Activated CD4-positive, alpha-beta T cell treated with anti-CD3 and anti-CD28 coated beads for 1 hour (primary cell): ENCODE results near the gene HS6ST1.
A peak's percentile ranks its signal among the peaks of the same experiment; 100 is the strongest.

ENCODE experiments used
- DNase-seq: peaks from one replicate; pipeline ENCODE4 v3.0.0-alpha.2; 2020

HS6ST1 gene, protein sequence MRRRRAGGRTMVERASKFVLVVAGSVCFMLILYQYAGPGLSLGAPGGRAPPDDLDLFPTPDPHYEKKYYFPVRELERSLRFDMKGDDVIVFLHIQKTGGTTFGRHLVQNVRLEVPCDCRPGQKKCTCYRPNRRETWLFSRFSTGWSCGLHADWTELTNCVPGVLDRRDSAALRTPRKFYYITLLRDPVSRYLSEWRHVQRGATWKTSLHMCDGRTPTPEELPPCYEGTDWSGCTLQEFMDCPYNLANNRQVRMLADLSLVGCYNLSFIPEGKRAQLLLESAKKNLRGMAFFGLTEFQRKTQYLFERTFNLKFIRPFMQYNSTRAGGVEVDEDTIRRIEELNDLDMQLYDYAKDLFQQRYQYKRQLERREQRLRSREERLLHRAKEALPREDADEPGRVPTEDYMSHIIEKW

DNA sequence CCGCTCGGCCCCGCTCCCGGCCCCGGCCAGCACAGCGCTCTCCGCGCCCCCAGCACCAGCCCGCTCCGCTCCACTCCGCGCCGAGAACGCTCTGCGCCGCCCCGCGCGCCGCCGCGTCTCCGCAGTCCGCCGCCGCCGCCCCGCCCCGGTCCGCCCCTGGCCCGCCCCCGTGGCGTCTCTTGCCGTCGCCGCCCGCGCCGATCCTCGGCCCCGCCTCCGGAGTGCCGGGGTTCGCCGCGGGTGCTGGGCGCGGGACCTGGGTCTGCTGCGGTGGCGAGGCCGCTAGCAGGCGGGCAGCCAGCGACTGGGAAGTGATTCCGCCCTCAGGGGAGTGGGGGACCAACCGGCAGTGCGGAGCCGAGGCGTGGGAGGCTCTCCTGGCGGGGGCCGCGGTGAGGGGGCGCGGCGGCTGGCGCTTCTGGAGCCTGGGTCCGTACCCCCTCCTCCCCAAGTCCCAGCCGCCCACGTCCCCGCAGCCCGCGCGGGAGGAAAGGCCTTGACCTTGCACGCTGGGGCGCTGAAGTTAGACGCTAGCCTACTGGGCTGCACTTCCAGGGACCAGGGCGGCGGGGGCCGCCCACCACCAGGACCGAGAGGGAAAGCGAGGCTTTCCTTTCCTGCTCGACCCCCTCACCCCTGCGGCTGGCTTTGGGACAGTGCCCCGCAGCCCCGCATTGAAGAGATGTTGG is at the start of gene HS6ST1:
Gene HS6ST1, minus strand, starts transcription at position 93 of the 689 bp plus-strand sequence. CDS start 305 bp downstream, outside the sequence.
- DNase-seq = peak; percentile 81

GRCh38 chr2:128367601-128368359 is 49.1 kb upstream of the HS6ST1 start:
- DNase-seq = no peak

- DNase-seq = no peak
Measured at GRCh38 chr2:128366713-128367511, 48.2 kb upstream of the HS6ST1 start.

GRCh38 chr2:128365217-128365905 is 46.7 kb upstream of the HS6ST1 start:
- no peak for DNase-seq

DNA sequence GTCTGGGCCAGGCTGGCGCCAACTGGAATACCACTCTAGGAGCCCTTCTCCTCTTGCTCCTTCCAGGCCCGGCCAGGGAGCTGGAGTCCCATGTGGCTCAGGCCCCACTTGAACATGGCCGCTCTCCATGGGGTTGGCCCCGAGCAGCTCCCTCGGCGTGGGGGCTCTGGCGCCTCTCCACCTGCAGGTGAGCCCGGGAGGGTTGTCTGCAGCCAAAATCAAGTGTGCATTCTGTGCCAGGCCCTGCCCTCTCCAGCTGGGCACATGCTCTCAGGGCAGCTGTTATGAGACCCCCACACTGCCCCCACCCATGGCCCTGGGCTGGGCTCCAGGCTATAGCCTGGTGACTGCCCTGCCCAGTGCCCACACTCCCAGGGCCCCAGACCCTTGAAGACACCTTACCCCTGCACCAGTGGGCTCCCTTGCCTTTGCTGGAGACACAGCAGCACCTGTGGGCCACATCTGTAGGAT is 45.8 kb upstream of the HS6ST1 start:
- no peak for DNase-seq

GRCh38 chr2:128363934-128364361 is 45.3 kb upstream of the HS6ST1 start:
- DNase-seq = no peak

DNA sequence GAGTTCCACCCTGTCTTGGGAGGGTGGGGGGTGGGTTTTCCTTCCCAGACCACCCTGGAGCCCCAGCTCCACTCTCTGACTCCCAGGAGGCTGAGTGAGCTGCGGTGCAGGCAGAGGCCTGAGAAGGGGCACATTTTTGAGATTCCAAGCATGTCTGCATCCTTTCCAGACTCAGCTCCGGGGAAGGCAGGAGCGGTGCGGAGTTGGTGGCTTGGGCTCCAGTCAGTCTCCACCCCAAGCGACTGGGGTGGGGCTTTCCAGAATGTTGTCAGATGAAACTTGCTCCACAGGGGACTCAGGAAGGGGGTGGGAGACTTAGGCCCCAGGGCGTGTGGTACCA is 44.2 kb upstream of the HS6ST1 start:
- no peak for DNase-seq

GRCh38 chr2:128362176-128362888 is 43.7 kb upstream of the HS6ST1 start:
- DNase-seq = no peak

DNA sequence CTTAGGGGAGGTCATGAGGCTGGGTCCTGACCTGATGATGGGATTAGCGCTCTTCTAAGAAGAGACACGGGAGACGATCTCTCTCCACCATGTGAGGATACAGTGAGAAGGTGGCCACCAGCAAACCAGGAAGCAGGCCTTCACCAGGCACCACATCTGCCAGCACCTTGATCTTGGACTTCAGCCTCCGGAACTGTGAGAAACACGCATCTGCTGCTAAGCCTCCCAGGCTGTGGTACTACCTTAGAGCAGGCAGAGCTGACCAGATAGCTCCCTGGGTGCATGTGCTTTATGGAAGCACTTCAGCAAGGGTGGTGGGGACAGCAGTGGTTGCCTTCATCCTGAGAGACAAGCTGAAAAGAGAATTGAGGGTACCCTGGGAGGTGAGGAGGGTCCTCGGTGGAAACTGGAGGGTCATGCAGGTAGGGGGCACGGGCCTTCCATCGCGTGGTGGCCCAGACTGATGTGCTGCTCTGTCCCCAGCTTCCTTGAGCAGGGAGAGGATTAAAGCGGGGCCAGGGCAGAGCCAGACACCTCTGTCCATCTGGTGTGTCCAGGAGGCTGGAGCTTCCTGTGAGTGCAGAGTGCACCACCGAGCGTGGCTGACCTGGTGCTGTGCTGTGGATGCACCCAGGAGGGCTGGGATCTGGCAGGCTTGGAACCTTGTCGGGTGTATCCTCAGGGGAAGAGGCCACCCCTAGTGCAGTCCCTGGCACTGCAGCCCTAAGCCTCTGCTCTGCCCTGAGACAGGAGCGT is 42.9 kb upstream of the HS6ST1 start:
- DNase-seq = peak; percentile 5

GRCh38 chr2:128360711-128361110 is 42.0 kb upstream of the HS6ST1 start:
- DNase-seq = peak; percentile 2

DNA sequence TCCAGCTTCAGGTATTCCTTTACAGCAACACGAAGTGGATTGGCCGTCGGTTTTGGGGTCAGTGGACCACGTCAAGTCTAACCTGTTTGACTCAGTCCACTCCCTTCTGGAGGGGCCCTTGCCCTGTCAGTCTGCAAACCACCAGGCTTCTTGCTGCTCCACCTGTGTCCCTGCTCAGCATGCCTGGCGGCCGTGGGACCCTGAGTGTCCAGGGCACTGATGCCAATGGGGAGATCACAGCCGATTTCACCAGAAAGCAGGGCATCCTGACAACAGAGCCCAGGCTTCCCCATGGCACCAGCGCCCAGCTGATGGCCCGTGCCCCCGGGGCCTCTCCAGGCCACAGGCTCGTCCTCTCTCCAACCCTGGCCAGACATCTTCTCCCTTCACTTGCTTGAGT is 41.2 kb upstream of the HS6ST1 start:
- peak; percentile 6 for DNase-seq

DNA sequence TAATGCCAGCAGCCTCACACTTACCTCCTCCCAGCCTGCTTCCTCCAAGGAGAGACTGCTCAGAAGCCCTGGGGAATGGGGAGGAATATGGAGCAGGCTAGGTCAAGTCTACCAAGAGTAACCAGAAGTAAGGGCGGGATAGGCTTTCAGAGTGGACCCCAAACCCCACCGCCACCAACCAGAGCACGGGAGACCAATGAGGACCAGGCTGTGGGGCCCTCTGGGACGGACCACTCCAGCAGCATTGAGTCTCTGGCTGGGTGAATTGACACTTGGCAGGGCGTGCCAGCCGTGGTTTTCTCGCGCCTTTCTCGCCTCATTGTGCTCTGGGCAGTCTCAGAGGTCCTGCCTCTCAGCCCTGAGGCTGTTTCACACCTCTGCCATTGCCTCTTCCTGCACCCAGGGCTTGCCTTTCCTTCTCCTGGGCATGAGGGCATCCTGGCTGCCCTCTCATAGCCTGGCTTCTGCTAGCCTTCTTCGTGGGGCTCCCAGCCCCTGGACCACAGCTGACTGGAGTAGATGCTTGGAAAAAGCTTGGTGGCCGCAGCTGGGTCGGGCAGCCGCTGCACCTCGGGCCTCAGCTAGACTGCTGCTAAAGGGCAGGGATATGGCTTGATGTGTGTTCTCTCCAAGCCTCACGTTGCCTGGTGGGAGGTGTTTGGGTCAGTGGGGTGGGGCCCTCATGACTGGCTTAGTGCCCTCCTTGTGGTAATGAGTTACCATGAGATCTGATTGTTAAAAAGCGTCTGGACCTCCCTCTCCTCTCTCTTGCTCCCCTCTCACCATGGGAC is 40.5 kb upstream of the HS6ST1 start:
- DNase-seq = no peak

DNA sequence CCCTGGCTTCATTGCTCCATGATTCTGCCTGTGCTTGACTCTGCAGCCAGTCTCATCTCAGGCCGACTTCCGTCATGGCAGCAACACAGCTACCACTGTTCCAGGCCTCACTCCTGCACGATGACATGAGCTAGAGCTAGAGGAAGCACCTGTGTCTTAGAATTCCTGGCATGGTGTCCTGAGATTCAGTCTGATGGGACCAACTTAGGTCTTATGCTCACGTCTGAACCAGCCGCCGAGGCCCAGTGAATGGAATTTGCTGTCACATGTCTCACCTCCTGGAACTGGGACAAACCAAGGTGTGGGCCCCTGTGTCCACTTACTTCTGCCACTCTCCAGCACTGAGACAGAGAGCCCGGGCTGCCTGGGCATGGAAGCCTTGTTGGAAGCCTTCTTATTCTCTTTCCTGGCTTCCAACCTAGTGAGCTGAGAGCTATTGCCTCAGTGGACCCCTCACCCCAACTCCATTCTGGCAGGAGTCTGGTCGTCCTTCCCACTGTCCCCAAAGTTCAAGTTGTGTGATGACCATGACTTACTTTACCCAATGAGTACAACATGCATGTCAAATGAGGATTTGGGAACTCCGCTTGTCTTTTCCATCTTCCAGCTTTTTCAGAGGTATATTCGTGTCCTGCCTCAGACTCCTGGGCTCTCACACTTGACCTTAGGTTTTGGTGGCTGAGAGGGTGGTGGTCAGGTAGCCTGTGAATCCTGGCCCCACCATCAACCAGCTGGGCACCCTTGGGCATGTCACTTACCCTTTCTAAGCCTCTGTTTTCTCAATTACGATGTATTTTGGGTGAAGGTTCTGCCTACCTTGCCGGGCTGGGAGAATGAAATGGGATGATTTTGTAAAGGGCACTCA is 39.1 kb upstream of the HS6ST1 start:
- peak; percentile 1 for DNase-seq

- no peak for DNase-seq
Measured at GRCh38 chr2:128356127-128356526, 37.5 kb upstream of the HS6ST1 start.

GRCh38 chr2:128354726-128355470 is 36.2 kb upstream of the HS6ST1 start:
- DNase-seq = no peak

DNA sequence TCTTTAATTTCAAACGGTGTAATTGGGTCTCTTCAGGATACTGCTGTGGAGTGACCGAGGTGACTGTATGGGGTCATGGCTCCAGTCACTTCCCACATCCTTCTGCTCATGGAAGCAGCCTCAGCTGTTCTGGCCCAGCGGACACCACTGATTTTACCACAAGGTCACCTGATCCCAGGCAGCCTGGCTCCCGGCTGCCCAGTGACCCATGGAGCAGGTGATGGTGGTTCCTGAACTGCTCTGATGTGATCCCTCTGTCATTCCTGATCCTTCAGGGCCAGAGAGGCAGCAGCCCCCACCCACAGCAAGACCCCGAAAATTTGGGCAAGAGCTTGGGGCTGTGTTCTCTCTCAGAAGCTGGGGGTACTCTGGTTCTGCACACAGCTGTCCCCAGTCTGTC is 35.5 kb upstream of the HS6ST1 start:
- DNase-seq = no peak

DNA sequence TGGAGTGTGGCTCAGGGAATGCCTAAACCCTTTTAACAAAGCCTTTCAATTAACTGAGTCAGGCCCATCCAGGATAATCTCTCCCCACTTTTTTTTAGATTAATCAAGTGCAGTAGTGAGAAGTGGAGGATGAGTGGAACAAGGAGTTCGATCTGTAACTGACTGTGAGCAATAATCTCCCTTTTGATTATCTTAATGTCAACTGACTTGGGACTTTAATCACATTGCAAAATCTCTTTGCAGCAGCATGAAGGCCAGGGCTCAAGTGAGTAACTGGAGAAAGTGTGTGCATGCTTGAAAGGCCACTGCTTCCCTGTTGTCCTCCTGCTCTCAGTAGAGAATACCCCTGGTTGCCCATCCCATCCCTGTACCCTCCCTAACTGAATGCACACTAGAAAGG is 32.1 kb upstream of the HS6ST1 start:
- DNase-seq = no peak

DNA sequence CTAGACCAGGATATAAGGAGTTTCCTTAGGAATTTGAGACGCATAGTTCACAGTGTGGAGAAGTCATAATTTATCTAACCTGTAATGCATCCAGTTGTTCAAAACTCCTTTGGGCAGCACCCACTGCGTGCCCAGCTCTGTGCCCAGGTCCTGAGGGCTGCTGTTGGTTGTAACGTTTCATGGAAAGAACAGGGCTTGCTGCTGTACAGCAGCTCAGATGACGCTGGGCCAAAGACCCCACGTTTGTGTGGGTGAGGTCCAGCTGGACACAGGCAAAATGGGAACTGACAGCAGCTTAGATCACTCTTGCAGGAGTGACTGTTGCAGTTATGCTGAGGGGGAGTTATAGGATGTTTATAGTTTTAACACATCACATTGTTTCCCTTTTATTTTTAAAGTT is 30.0 kb upstream of the HS6ST1 start:
- DNase-seq = no peak
